HG03103 (cell line): ENCODE measurements around the gene ERG28.

ENCODE experiments used
- ATAC-seq: cut with Tn5 transposase; IDR thresholded peaks from one replicate; pipeline ENCODE4 v1.9.1; 2021; ENCODE audit warnings: low read depth; ENCODE audit not compliant: unreplicated experiment

The ERG28 gene

GRCh38 chr14:75661499-75661814 is 781 bp upstream of the ERG28 start:
- ATAC-seq, result no peak

GRCh38 chr14:75660238-75660629 is 442 bp downstream of the ERG28 start:
- ATAC-seq, result no peak

- ATAC-seq, result no peak
Measured at GRCh38 chr14:75658957-75659356, 1.7 kb downstream of the ERG28 start.

- ATAC-seq, result no peak
Measured at GRCh38 chr14:75657331-75657730, 3.3 kb downstream of the ERG28 start.

GRCh38 chr14:75655235-75655634 is 5.4 kb downstream of the ERG28 start:
- ATAC-seq, result no peak

- no peak for ATAC-seq
Measured at GRCh38 chr14:75654127-75654732, 6.4 kb downstream of the ERG28 start.

- no peak for ATAC-seq
Measured at GRCh38 chr14:75653563-75653962, 7.1 kb downstream of the ERG28 start.

- no peak for ATAC-seq
Measured at GRCh38 chr14:75650253-75651058, 10.2 kb downstream of the ERG28 start.

GRCh38 chr14:75649773-75650172 is 10.9 kb downstream of the ERG28 start:
- ATAC-seq, result no peak

- no peak for ATAC-seq
Measured at GRCh38 chr14:75649337-75649736, 11.3 kb downstream of the ERG28 start.

- ATAC-seq, result no peak
Measured at GRCh38 chr14:75648066-75648838, 12.4 kb downstream of the ERG28 start.

GRCh38 chr14:75647640-75648039 is 13.0 kb downstream of the ERG28 start:
- no peak for ATAC-seq

GRCh38 chr14:75646762-75647161 is 13.9 kb downstream of the ERG28 start:
- no peak for ATAC-seq

- no peak for ATAC-seq
Measured at GRCh38 chr14:75645056-75645455, 15.6 kb downstream of the ERG28 start.

- ATAC-seq, result no peak
Measured at GRCh38 chr14:75643985-75644384, 16.7 kb downstream of the ERG28 start.

- no peak for ATAC-seq
Measured at GRCh38 chr14:75640876-75641275, 19.8 kb downstream of the ERG28 start.

- no peak for ATAC-seq
Measured at GRCh38 chr14:75636100-75636692, 24.5 kb downstream of the ERG28 start.

- no peak for ATAC-seq
Measured at GRCh38 chr14:75634848-75635247, 25.8 kb downstream of the ERG28 start.

- ATAC-seq, result no peak
Measured at GRCh38 chr14:75631453-75631831, 29.2 kb downstream of the ERG28 start.

- ATAC-seq, result no peak
Measured at GRCh38 chr14:75630695-75631452, 29.8 kb downstream of the ERG28 start.

GRCh38 chr14:75628816-75629215 is 31.9 kb downstream of the ERG28 start:
- ATAC-seq, result no peak
